SK-N-SH treated with all-trans-retinoic acid at 6 μM for 48 hours (cell line): ENCODE measurements around the gene RCCD1.

Experiments
- ATAC-seq: fragments of 200-7000 bp; cut with Tn5 transposase; 3 replicates; pipeline ENCODE4 v1.9.1; 2020; ENCODE audit warnings: mild to moderate bottlenecking, moderate library complexity
- ARNTL ChIP-seq: fragments of 450-650 bp; formaldehyde crosslinking; IDR thresholded peaks from 2 replicates; pipeline ENCODE4 v1.5.0; 2020; ENCODE audit warnings: low read depth, mild to moderate bottlenecking, moderate library complexity, borderline replicate concordance
- BACH2 ChIP-seq: fragments of 250-450 bp; sonication (Bioruptor Pico); IDR thresholded peaks from 2 replicates; pipeline ENCODE4 v1.9.0; 2021; ENCODE audit warnings: mild to moderate bottlenecking, borderline replicate concordance
- GLIS3 ChIP-seq: fragments of 250-450 bp; sonication (Bioruptor Pico); IDR thresholded peaks from 2 replicates; pipeline ENCODE4 v1.5.0; 2020; ENCODE audit warnings: mild to moderate bottlenecking, moderate library complexity
- ISL1 ChIP-seq: fragments of 250-450 bp; sonication (Bioruptor Pico); IDR thresholded peaks from 2 replicates; pipeline ENCODE4 v2.1.2; 2022; ENCODE audit warnings: mild to moderate bottlenecking, moderate library complexity
- OSR1 ChIP-seq: fragments of 250-450 bp; sonication (Bioruptor Pico); IDR thresholded peaks from 2 replicates; pipeline ENCODE4 v1.8.0; 2022; ENCODE audit warnings: moderate library complexity, mild to moderate bottlenecking, inconsistent platforms
- POU6F1 ChIP-seq: fragments of 250-450 bp; sonication (Bioruptor Pico); IDR thresholded peaks from 2 replicates; pipeline ENCODE4 v1.8.0; 2021; ENCODE audit warnings: low read depth, mild to moderate bottlenecking, moderate library complexity, borderline replicate concordance
- PPARA ChIP-seq: fragments of 250-450 bp; sonication (Bioruptor Pico); IDR thresholded peaks from 2 replicates; pipeline ENCODE4 v1.5.0; 2020; ENCODE audit warnings: mild to moderate bottlenecking, borderline replicate concordance
- RARB ChIP-seq: fragments of 250-450 bp; sonication (Bioruptor Pico); IDR thresholded peaks from 2 replicates; pipeline ENCODE4 v1.8.0; 2021; ENCODE audit warnings: mild to moderate bottlenecking, moderate library complexity
- SNAI2 ChIP-seq: fragments of 250-450 bp; sonication (Bioruptor Pico); IDR thresholded peaks from 2 replicates; pipeline ENCODE4 v1.5.0; 2020; ENCODE audit warnings: mild to moderate bottlenecking, moderate library complexity
- TCF4 ChIP-seq: fragments of 250-450 bp; sonication (Bioruptor Pico); IDR thresholded peaks from 2 replicates; pipeline ENCODE4 v1.8.0; 2021; ENCODE audit warnings: mild to moderate bottlenecking, moderate library complexity, borderline replicate concordance
- TOX ChIP-seq: fragments of 250-450 bp; sonication (Bioruptor Pico); IDR thresholded peaks from 2 replicates; pipeline ENCODE4 v1.8.0; 2021; ENCODE audit warnings: mild to moderate bottlenecking, moderate library complexity, borderline replicate concordance
- ZC3H10 ChIP-seq: fragments of 250-450 bp; sonication (Bioruptor Pico); IDR thresholded peaks from 2 replicates; pipeline ENCODE4 v1.5.1; 2021; ENCODE audit warnings: mild to moderate bottlenecking, moderate library complexity
- ZFP3 ChIP-seq: fragments of 250-450 bp; sonication (Bioruptor Pico); IDR thresholded peaks from 2 replicates; pipeline ENCODE4 v1.5.0; 2020; ENCODE audit warnings: mild to moderate bottlenecking, moderate library complexity
- ZFP30 ChIP-seq: fragments of 450-650 bp; formaldehyde crosslinking; IDR thresholded peaks from 2 replicates; pipeline ENCODE4 v1.5.0; 2022; ENCODE audit warnings: mild to moderate bottlenecking, moderate library complexity
- ZNF565 ChIP-seq: fragments of 450-650 bp; formaldehyde crosslinking; conservative IDR thresholded peaks from 2 replicates; pipeline ENCODE4 v1.5.0; 2020; ENCODE audit warnings: low read depth, mild to moderate bottlenecking, moderate library complexity
- ZNF70 ChIP-seq: fragments of 450-650 bp; formaldehyde crosslinking; IDR thresholded peaks from 2 replicates; pipeline ENCODE4 v1.5.0; 2020; ENCODE audit warnings: mild to moderate bottlenecking, moderate library complexity
- ZNF8 ChIP-seq: fragments of 450-650 bp; formaldehyde crosslinking; IDR thresholded peaks from 2 replicates; pipeline ENCODE4 v1.5.0; 2020; ENCODE audit warnings: mild to moderate bottlenecking, moderate library complexity
- TF ChIP-seq, protein P1 (sequence below): fragments of 250-450 bp; sonication (Bioruptor Pico); IDR thresholded peaks from 2 replicates; pipeline ENCODE4 v1.5.1; 2021; ENCODE audit warnings: mild to moderate bottlenecking, moderate library complexity
- TF ChIP-seq, protein P2 (sequence below): fragments of 250-450 bp; sonication (Bioruptor Pico); IDR thresholded peaks from 2 replicates; pipeline ENCODE4 v1.8.0; 2020; ENCODE audit warnings: mild to moderate bottlenecking, moderate library complexity, borderline replicate concordance
- TF ChIP-seq, protein P3 (sequence below): fragments of 250-450 bp; sonication (Bioruptor Pico); IDR thresholded peaks from 2 replicates; pipeline ENCODE4 v1.5.0; 2020; ENCODE audit warnings: mild to moderate bottlenecking, moderate library complexity

The RCCD1 gene

GRCh38 chr15:90946538-90946937 is 8.1 kb upstream of the RCCD1 start:
- no peak for ATAC-seq
- no peak for TF ChIP-seq ZFP3 (CRISPR knock-in tag)
- no peak for TF ChIP-seq ARNTL (CRISPR knock-in tag)
- TF ChIP-seq, protein P1, sequence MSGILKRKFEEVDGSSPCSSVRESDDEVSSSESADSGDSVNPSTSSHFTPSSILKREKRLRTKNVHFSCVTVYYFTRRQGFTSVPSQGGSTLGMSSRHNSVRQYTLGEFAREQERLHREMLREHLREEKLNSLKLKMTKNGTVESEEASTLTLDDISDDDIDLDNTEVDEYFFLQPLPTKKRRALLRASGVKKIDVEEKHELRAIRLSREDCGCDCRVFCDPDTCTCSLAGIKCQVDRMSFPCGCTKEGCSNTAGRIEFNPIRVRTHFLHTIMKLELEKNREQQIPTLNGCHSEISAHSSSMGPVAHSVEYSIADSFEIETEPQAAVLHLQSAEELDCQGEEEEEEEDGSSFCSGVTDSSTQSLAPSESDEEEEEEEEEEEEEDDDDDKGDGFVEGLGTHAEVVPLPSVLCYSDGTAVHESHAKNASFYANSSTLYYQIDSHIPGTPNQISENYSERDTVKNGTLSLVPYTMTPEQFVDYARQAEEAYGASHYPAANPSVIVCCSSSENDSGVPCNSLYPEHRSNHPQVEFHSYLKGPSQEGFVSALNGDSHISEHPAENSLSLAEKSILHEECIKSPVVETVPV (CRISPR knock-in tag) = no peak
- TF ChIP-seq ZNF8 = no peak
- no peak for TF ChIP-seq ZFP30 (CRISPR knock-in tag)
- no peak for TF ChIP-seq ZNF70
- TF ChIP-seq ZNF565 = no peak
- TF ChIP-seq BACH2 (CRISPR knock-in tag) = no peak
- no peak for TF ChIP-seq OSR1 (CRISPR knock-in tag)
- TF ChIP-seq SNAI2 (CRISPR knock-in tag) = no peak
- no peak for TF ChIP-seq ZC3H10
- TF ChIP-seq, protein P2, sequence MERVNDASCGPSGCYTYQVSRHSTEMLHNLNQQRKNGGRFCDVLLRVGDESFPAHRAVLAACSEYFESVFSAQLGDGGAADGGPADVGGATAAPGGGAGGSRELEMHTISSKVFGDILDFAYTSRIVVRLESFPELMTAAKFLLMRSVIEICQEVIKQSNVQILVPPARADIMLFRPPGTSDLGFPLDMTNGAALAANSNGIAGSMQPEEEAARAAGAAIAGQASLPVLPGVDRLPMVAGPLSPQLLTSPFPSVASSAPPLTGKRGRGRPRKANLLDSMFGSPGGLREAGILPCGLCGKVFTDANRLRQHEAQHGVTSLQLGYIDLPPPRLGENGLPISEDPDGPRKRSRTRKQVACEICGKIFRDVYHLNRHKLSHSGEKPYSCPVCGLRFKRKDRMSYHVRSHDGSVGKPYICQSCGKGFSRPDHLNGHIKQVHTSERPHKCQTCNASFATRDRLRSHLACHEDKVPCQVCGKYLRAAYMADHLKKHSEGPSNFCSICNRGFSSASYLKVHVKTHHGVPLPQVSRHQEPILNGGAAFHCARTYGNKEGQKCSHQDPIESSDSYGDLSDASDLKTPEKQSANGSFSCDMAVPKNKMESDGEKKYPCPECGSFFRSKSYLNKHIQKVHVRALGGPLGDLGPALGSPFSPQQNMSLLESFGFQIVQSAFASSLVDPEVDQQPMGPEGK = no peak
- no peak for TF ChIP-seq GLIS3 (CRISPR knock-in tag)
- no peak for TF ChIP-seq POU6F1 (CRISPR knock-in tag)
- TF ChIP-seq, protein P3, sequence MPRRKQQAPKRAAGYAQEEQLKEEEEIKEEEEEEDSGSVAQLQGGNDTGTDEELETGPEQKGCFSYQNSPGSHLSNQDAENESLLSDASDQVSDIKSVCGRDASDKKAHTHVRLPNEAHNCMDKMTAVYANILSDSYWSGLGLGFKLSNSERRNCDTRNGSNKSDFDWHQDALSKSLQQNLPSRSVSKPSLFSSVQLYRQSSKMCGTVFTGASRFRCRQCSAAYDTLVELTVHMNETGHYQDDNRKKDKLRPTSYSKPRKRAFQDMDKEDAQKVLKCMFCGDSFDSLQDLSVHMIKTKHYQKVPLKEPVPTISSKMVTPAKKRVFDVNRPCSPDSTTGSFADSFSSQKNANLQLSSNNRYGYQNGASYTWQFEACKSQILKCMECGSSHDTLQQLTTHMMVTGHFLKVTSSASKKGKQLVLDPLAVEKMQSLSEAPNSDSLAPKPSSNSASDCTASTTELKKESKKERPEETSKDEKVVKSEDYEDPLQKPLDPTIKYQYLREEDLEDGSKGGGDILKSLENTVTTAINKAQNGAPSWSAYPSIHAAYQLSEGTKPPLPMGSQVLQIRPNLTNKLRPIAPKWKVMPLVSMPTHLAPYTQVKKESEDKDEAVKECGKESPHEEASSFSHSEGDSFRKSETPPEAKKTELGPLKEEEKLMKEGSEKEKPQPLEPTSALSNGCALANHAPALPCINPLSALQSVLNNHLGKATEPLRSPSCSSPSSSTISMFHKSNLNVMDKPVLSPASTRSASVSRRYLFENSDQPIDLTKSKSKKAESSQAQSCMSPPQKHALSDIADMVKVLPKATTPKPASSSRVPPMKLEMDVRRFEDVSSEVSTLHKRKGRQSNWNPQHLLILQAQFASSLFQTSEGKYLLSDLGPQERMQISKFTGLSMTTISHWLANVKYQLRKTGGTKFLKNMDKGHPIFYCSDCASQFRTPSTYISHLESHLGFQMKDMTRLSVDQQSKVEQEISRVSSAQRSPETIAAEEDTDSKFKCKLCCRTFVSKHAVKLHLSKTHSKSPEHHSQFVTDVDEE = no peak

DNA sequence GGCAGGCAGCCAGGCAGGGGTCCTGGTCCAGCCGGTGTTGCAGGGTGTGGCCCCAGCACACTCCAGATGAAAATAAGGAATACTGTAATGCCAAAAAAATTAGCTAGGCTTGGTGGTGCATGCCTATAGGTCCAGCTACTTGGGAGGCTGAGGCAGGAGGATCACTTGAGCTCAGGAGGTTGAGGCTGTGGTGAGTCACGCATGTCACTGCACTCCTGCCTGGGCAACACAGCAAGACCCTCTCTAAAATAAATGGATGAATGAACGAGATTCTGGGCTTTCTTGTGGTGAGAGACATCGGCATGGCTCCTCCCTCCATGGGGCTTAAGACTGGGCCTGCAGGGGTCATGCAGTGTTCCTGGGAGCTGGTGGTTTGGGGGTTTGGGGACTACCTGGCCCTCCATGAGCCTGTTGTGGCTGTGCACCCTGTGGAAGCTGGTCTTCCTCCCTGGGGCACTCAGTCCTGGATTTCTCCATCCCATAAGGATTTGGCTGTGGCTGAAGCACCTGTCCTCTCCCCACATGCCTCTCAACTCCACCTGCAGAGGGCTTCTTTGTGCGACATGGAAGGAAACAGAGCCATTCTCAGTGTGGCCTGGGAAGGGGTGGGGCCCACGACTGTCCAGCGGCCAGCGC is 7.6 kb upstream of the RCCD1 start:
- TF ChIP-seq POU6F1 (CRISPR knock-in tag) (no peak), PPARA (CRISPR knock-in tag) (no peak), ZC3H10 (no peak), ZFP3 (CRISPR knock-in tag) (no peak), TCF4 (CRISPR knock-in tag) (no peak), SNAI2 (CRISPR knock-in tag) (no peak), TOX (CRISPR knock-in tag) (no peak), RARB (CRISPR knock-in tag) (no peak), ZNF565 (no peak), ZFP30 (CRISPR knock-in tag) (no peak), ISL1 (no peak)
- TF ChIP-seq, protein P1 (CRISPR knock-in tag) = no peak
- TF ChIP-seq, protein P3 = no peak
- ATAC-seq = no peak
